Gastrocnemius medialis (tissue), 4 donors: ENCODE measurements around the gene EGF.

ENCODE experiments used
- POLR2A ChIP-seq, 2 donors: fragments of 450-650 bp; IDR thresholded peaks; one replicate each; pipeline ENCODE4 v1.6.1; 2017; ENCODE audit warnings: antibody characterized with exemption in 2 of 2, mild to moderate bottlenecking in 2 of 2, moderate library complexity in 2 of 2
- TF ChIP-seq, protein P1 (sequence below), 5 experiments: fragments of 450-650 bp in 3 of 5; fragments of 200-600 bp in 2 of 5; sonication (generic) in 2 of 5; IDR thresholded peaks in 4 of 5; conservative IDR thresholded peaks in 1 of 5; 1 replicate in 4 of 5; 2 replicates in 1 of 5; pipeline ENCODE4 v1.5.1; 2016 to 2019; ENCODE audit warnings: antibody characterized with exemption in 5 of 5, mild to moderate bottlenecking in 3 of 5, moderate library complexity in 3 of 5

DNA sequence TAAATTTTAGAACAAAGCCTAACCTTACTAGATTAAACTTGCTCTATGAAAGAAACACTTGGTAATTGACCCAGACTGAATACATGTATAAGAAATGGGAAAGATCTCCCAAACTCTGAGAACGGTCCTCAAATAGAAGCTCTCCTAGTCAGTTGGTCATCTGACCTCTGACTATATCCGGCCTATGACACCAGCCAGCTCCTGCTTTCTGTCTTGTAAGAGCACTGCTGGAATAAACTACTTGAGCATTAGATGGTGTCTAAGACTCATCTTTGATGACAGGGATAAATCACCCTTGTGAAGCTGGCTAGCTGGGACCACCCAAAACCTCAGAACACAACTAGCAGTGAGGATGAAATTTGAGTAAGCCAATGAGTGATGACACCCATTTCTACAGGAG, 40.6 kb upstream of the EGF start:
- TF ChIP-seq, protein P1, sequence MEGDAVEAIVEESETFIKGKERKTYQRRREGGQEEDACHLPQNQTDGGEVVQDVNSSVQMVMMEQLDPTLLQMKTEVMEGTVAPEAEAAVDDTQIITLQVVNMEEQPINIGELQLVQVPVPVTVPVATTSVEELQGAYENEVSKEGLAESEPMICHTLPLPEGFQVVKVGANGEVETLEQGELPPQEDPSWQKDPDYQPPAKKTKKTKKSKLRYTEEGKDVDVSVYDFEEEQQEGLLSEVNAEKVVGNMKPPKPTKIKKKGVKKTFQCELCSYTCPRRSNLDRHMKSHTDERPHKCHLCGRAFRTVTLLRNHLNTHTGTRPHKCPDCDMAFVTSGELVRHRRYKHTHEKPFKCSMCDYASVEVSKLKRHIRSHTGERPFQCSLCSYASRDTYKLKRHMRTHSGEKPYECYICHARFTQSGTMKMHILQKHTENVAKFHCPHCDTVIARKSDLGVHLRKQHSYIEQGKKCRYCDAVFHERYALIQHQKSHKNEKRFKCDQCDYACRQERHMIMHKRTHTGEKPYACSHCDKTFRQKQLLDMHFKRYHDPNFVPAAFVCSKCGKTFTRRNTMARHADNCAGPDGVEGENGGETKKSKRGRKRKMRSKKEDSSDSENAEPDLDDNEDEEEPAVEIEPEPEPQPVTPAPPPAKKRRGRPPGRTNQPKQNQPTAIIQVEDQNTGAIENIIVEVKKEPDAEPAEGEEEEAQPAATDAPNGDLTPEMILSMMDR (IDR thresholded peaks at IDR 0.05 in 4 of 5, conservative IDR thresholded peaks at IDR 0.05 in 1 of 5), result no peak
- no peak for TF ChIP-seq POLR2A (IDR thresholded peaks at IDR 0.05)
